Ishikawa (cell line): ENCODE results near the gene OLFML2B.

ENCODE experiments used
- CREB1 ChIP-seq: IDR thresholded peaks from 2 replicates; pipeline ENCODE4 v1.6.1; 2012; ENCODE audit warnings: low read depth
- EP300 ChIP-seq: IDR thresholded peaks from 2 replicates; pipeline ENCODE4 v1.6.1; 2012; ENCODE audit warnings: borderline replicate concordance
- FOXM1 ChIP-seq: IDR thresholded peaks from 2 replicates; pipeline ENCODE4 v1.6.1; 2012; ENCODE audit warnings: low read depth, borderline replicate concordance
- RAD21 ChIP-seq: IDR thresholded peaks from 2 replicates; pipeline ENCODE4 v1.6.1; 2012; ENCODE audit warnings: low read depth
- TAF1 ChIP-seq: IDR thresholded peaks from 2 replicates; pipeline ENCODE4 v1.6.1; 2012; ENCODE audit warnings: low read depth, mild to moderate bottlenecking
- ZBTB7A ChIP-seq: IDR thresholded peaks from 2 replicates; pipeline ENCODE4 v1.6.1; 2012; ENCODE audit warnings: low read depth
- TF ChIP-seq, protein P1 (sequence below): IDR thresholded peaks from 2 replicates; pipeline ENCODE4 v1.6.1; 2012
- TF ChIP-seq, protein P2 (sequence below): IDR thresholded peaks from 2 replicates; pipeline ENCODE4 v1.6.1; 2012
- TF ChIP-seq, protein P3 (sequence below): IDR thresholded peaks from 2 replicates; pipeline ENCODE4 v1.6.1; 2012; ENCODE audit warnings: low read depth, mild to moderate bottlenecking

DNA sequence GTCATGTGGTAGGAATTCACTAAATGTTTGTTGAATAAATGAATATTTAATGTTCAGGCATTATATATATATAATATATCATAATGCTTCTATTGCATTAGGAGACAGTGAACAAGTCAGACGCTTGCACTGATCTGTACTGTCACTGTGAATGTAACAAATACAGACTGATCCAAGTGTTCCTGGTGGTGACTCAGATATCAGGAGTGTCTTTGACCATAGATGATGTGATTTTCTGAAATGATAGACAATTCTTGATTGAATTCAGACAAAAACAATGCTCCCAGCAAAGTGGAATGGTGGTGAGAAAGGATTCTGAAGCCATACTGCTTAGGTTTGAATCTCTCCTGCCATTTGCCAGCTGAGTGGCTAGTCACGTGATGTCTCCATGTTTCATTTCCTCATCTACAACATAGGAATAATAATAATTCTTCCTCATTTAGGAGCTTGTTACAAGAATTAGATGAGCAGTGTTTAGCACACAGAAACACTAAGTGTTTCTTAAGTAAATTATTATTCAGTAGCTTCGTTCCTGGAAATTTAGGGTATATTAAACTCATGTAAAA lies 71.0 kb downstream of the OLFML2B start:
- no peak for TF ChIP-seq ZBTB7A
- no peak for TF ChIP-seq RAD21
- TF ChIP-seq EP300: no peak
- TF ChIP-seq TAF1: no peak
- TF ChIP-seq FOXM1: no peak
- TF ChIP-seq CREB1: no peak
- TF ChIP-seq, protein P1, sequence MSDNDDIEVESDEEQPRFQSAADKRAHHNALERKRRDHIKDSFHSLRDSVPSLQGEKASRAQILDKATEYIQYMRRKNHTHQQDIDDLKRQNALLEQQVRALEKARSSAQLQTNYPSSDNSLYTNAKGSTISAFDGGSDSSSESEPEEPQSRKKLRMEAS: no peak
- TF ChIP-seq, protein P2, sequence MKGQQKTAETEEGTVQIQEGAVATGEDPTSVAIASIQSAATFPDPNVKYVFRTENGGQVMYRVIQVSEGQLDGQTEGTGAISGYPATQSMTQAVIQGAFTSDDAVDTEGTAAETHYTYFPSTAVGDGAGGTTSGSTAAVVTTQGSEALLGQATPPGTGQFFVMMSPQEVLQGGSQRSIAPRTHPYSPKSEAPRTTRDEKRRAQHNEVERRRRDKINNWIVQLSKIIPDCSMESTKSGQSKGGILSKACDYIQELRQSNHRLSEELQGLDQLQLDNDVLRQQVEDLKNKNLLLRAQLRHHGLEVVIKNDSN: no peak
- TF ChIP-seq, protein P3, sequence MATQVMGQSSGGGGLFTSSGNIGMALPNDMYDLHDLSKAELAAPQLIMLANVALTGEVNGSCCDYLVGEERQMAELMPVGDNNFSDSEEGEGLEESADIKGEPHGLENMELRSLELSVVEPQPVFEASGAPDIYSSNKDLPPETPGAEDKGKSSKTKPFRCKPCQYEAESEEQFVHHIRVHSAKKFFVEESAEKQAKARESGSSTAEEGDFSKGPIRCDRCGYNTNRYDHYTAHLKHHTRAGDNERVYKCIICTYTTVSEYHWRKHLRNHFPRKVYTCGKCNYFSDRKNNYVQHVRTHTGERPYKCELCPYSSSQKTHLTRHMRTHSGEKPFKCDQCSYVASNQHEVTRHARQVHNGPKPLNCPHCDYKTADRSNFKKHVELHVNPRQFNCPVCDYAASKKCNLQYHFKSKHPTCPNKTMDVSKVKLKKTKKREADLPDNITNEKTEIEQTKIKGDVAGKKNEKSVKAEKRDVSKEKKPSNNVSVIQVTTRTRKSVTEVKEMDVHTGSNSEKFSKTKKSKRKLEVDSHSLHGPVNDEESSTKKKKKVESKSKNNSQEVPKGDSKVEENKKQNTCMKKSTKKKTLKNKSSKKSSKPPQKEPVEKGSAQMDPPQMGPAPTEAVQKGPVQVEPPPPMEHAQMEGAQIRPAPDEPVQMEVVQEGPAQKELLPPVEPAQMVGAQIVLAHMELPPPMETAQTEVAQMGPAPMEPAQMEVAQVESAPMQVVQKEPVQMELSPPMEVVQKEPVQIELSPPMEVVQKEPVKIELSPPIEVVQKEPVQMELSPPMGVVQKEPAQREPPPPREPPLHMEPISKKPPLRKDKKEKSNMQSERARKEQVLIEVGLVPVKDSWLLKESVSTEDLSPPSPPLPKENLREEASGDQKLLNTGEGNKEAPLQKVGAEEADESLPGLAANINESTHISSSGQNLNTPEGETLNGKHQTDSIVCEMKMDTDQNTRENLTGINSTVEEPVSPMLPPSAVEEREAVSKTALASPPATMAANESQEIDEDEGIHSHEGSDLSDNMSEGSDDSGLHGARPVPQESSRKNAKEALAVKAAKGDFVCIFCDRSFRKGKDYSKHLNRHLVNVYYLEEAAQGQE: no peak
